Skin epidermis (tissue), 12 donors: Measurements from ENCODE around the gene BEST1.
"Not testable (repeated sequence)": the region's sequence is repeated elsewhere in the genome, so short reads cannot be mapped to it uniquely, and the experiment has no call there.

Source experiments
- H3K27ac ChIP-seq, 21 experiments: fragments of 200-600 bp; sonication (generic) in 11 of 21; one replicate each; pipeline ENCODE4 v1.5.0; 2020; ENCODE audit warnings: mild to moderate bottlenecking in 3 of 21, inconsistent platforms in 2 of 21, moderate library complexity in 2 of 21
- H3K4me3 ChIP-seq, 7 experiments: fragments of 200-600 bp; sonication (generic) in 2 of 7; one replicate each; pipeline ENCODE4 v1.5.0; 2020; ENCODE audit warnings: inconsistent platforms in 2 of 7, mild to moderate bottlenecking in 2 of 7, moderate library complexity in 1 of 7

Gene BEST1

DNA sequence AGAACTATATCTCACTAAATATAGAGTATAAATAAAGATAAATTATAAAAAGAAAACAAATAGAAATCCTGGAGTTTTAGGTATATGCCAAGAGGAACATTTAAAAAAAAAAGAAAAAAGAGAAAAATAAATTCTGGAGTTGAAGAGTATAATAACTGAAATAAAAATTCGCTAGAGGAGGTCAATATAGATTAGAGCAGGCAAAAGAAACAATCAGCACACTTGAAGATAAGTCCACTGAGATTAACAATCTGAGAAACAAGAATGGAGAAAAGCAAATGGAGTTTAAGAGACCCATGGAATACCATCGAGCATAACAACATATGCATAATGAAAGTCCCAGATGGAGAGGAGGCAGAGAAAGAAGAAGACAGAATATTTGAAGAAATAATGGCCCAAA is 14.3 kb upstream of the BEST1 start:
- Histone ChIP-seq H3K4me3 (no peak overlapping the region), H3K27ac (no peak overlapping the region)

DNA sequence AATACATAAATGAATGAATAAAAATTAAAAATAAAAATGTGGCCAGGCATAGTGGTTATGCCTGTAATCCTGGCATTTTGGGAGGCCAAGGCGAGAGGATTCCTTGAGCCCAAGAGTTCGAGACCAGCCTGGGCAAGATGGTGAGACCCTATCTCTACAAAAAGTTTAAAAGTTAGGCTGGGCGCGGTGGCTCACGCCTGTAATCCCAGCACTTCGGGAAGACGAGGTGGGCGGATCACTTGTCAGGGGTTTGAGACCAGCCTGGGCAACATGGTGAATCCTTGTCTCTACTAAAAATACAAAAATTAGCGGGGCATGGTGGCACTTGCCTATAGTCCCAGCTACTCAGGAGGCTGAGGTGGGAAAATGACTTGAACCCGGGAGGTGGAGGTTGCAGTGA is 9.7 kb upstream of the BEST1 start:
- H3K4me3 ChIP-seq: no peak overlapping the region
- no peak overlapping the region for H3K27ac ChIP-seq

DNA sequence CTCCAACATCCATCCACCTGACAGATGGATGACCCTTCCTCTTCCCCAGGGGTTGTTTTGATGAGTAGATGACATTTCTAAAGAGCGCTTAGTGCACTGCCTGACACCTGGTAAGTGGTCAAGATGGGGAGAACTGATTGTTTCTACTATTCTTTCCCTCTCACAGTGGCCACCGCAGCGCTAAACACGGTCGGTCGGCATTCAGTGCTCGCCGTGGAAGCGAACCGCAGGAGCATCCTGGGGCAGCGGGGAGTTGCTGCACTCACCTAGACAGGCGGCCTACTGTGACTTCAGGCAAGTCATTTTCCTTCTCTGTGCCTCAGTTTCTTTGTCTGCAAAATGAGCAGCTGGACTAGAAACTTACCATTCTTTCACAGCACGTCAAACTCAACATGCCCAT is 5.0 kb upstream of the BEST1 start:
- no peak overlapping the region for H3K27ac ChIP-seq
- H3K4me3 ChIP-seq: no peak overlapping the region

DNA sequence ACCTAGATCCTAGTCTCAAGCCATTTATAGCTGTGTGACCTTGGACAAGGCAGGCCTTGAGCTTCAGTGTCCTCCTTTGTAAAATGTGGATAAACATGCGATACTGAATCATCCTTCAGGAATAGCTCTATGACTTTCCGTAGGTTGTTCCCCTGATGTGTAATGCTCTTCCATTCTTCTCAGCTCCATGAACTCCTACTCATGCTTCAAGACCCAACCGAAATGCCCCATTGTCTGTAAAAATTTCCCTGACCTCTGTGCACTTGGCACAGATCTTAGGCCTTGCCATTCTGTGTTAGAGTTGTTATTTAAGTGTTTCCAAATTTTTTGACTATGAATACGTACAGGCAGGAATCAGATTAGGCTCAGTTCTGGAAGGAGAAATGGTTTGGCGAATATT is 3.3 kb upstream of the BEST1 start:
- H3K27ac ChIP-seq: no peak overlapping the region
- H3K4me3 ChIP-seq: no peak overlapping the region

DNA sequence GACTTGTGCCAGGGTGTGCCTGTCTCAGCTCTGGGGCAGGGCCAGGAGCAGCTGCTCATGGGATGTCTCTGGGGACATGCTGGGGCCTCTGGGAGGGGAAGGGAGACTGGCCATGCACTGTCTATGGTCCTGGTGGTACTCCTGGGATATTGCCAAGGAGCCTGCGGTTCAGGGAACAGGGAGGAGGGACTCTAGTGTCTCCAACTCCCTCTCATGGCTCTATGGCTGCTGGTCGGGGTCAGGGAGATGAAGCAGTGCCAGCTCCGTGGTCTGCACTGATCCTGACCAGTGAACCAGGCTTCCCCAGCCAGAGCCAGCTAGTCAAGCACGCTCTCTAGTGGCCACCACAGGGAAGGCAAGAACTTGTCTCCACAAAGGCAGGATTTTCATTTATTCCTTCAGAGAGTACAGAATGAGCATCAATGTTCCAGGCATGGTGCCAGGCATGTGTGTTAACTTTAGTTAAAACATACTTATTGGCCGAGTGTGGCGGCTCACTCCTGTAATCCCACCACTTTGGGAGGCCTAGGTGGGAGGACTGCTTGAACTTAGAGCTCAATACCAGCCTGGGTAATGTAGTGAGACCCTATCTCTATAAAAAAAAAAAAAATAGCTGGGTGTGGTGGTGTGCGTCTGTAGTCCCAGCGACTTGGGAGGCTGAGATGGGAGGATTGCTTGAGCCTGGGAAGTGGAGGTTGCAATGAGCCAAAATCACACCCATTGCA is 2.5 kb upstream of the BEST1 start:
- Histone ChIP-seq H3K4me3 (no peak overlapping the region), H3K27ac (no peak overlapping the region)

DNA sequence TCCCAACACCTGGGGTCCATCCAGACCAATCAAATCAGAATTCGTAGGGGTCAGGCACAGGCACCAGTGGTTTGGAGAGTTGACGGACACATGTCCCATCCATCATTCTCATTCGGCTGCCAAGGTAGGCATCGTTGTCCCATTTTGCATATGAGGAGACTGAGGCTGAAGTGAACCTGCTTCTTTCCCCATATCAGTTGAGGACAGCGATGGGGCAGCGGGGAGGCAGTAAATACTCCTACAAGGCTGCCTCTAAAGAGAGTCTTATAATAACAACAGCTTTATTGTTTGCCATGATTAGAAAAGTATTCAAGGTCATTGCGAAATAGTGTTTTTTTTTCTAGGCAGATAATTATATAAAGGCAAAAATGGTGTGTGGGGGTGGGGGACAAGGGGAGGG is 1.6 kb upstream of the BEST1 start:
- Histone ChIP-seq H3K4me3 (no peak overlapping the region), H3K27ac (no peak overlapping the region)

DNA sequence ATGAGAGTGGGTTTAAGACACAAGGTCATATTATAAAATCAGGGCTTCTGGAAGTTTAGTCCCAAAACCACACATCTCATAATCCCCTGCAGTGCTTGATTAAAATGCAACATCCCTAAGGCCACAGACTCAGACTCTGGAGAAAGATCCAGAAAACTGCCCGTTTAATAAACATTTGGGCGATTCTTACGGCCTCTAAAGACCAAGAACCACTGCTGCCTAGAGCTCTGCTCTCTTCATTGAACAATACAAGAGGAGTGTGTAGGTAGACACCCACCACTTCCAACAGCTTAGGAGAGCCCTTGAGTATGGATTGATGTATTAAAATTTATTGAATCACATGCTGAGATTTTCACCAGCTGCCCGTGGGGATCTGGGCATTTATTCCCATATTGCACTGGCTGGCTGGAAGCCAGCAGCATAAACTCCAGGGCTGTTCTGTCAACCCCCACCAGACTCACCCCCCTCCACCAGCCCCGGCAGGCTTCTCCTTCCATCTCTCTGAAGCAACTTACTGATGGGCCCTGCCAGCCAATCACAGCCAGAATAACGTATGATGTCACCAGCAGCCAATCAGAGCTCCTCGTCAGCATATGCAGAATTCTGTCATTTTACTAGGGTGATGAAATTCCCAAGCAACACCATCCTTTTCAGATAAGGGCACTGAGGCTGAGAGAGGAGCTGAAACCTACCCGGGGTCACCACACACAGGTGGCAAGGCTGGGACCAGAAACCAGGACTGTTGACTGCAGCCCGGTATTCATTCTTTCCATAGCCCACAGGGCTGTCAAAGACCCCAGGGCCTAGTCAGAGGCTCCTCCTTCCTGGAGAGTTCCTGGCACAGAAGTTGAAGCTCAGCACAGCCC is 749 bp upstream of the BEST1 start:
- Histone ChIP-seq H3K27ac (peak overlapping the region in 2 of 21 experiments; percentile 21 to 65), H3K4me3 (no peak overlapping the region)

DNA sequence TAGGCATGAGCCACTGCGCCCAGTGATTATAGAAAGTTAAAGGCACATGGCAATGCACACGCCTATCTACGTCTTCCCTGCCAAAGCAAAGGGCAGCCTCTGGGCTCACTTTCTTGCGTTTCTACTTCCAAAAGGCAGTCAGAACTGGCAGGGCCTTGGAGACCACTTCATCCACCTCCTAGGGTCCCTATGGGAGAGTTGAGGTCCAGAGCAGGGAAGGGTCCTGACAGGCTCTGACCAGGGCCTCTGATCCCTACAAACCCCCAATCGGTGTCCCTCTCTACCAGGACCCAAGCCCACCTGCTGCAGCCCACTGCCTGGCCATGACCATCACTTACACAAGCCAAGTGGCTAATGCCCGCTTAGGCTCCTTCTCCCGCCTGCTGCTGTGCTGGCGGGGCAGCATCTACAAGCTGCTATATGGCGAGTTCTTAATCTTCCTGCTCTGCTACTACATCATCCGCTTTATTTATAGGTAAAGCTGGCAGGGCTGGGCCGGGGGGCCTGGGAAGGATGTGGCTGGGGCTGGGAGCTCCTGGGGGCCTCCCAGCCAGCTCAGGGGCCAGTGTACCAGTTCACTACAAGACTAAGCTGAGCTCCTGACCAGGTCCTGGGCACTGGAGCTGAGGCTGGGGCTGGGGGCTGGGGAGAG is 1.5 kb downstream of the BEST1 start:
- no peak overlapping the region for H3K27ac ChIP-seq
- no peak overlapping the region for H3K4me3 ChIP-seq

DNA sequence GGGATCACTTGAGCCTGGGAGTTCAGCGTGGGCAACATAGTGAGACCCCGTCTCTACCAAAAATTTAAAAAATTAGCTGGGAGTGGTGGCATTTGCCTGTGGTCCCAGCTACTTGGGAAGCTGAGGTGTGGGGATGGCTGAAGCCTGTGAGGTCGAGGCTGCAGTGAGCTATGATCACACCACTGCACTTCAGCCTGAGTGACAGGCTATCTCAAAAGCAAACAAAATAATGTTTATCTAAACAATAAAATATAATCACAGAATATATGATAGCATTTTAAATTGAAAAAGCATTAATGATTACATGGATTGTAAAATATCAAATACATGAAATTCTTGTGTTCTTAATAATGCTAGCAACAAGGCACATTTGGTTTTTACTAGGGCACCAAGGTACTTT is 2.7 kb downstream of the BEST1 start:
- H3K27ac ChIP-seq: no peak overlapping the region
- H3K4me3 ChIP-seq: no peak overlapping the region

DNA sequence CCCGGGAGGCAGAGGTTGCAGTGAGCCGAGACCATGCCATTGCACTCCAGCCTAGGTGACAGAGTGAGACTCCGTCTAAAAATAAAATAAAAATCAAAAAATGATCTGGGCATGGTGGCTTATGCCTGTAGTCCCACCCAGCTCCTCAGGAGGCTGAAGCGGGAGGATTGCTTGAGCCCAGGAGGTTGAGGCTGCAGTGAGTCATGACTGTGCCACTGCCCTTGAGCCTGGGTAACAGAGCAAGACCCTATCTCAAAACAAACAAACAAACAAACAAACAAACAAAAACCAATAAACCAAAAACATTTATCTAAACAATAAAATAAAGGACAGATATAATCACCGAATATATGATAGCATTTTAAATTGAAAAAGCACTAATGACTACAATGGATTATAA is 3.5 kb downstream of the BEST1 start:
- not testable (repeated sequence) for H3K4me3 ChIP-seq, H3K27ac ChIP-seq

DNA sequence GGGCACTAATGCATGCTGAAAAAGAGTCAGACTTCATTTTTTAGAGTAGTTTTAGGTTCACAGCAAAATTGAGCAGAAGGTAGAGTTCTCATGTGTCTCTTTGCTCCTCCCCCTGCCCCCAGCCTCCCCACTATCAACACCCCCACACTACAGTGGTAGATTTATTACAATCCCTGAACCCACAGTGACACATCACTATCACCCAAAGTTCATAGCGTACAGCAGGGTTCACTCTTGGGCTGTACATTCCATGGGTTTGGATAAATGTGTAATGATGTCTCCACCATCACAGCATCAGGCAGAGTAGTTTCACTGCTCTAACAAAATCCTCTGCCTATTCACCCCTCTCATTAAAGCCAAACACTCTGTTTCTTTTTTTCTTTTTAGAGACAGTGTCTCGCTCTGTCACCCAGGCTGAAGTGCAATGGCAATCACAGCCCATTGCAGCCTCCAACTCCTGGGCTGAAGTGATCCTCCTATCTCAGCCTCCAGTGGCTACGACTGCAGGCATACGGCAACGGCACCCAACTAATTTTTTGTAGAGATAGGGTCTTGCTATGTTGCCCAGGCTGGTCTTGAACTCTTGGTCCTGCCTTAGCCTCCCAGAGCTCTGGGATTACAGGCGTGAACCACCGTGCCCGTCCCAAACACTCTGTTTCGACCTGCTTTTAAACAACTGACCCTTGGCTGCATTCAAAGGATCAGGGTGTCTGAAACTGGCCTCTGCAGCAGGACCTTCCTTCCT is 4.1 kb downstream of the BEST1 start:
- peak overlapping the region in 19 of 21 experiments; percentile 61 to 89 (median 82) for H3K27ac ChIP-seq
- H3K4me3 ChIP-seq: no peak overlapping the region

DNA sequence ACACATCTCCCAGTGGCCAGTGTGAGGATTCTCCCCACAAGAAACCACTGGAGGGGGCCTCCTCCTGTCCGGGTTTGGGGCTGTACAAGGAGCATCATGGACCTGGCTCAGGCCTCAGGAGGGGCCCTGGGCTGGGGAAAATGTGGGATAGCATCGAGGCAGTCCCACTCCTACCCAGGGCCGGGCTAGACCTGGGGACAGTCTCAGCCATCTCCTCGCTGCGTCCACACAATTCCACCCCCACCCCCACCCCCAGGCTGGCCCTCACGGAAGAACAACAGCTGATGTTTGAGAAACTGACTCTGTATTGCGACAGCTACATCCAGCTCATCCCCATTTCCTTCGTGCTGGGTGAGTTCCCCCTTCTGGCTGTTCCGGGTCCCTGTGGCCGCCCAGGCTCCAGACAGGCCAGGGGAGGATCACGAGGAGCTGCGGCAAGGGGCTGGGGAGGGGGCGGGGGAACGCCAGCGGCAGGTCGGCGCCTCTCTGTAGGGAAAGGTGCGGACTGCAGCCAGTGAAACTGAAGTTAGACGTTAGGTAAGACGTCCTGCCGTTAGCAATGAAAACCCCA is 4.8 kb downstream of the BEST1 start:
- Histone ChIP-seq H3K27ac (peak overlapping the region; percentile 42 to 89 (median 81)), H3K4me3 (peak overlapping the region; percentile 8 to 42 (median 27))

DNA sequence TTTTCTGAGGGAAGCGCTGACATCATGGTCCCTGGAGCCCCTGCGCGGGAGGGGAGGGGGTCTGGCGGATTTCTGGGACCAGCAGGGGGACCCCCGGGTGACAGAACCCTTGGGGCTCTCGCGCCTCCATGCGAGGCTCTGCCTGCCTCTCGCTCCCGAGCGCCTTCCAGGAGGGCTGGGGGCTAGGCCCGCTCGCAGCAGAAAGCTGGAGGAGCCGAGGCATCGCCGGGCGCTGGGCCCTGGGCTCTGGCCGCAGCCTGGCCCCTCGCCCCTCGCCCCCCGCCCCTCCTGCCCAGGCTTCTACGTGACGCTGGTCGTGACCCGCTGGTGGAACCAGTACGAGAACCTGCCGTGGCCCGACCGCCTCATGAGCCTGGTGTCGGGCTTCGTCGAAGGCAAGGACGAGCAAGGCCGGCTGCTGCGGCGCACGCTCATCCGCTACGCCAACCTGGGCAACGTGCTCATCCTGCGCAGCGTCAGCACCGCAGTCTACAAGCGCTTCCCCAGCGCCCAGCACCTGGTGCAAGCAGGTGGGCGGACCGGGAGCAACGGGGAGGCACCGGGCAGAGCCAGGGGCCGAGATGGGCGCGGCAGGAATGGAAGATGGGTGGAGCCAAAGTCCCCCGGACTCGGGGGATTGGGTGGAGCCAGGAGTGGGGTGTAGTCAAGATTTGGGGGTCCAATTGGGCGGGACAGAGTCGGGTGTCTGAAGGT is 5.4 kb downstream of the BEST1 start:
- Histone ChIP-seq H3K4me3 (peak overlapping the region; percentile 8 to 42 (median 27)), H3K27ac (peak overlapping the region; percentile 42 to 89 (median 81))

DNA sequence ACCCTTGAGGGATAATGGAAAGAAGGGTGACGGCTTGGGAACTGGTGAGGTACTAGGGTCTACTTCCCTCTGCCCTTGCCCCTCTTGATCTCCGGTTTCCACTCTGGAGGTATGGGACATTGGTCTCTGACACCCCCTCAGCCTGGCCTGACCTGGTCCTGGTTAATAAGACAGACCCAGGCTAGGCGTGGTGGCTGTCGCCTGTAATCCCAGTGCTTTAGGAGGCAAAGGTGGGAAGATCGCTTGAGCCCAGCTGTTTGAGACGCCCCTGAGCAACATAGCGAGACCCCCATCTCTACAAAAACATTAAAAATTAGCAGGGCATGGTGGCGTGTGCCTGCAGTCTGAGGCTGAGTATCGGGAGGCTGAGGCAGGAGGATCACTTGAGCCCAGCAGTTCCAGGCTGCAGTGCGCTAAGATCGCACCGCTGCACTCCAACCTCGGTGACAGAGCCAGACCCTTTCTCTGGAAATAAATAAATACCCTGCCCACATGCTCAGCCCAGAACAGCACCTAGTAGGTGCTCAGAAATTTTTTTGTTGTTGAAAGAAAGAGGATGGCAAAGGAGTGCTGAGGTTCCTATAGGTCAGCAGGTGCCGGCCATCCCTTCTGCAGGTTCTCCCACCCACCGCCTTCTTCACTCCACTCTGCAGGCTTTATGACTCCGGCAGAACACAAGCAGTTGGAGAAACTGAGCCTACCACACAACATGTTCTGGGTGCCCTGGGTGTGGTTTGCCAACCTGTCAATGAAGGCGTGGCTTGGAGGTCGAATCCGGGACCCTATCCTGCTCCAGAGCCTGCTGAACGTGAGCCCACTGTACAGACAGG is 6.3 kb downstream of the BEST1 start:
- Histone ChIP-seq H3K27ac (peak overlapping the region in 10 of 21 experiments; percentile 67 to 89 (median 84)), H3K4me3 (peak overlapping the region in 3 of 7 experiments; percentile 28 to 42 (median 29))

DNA sequence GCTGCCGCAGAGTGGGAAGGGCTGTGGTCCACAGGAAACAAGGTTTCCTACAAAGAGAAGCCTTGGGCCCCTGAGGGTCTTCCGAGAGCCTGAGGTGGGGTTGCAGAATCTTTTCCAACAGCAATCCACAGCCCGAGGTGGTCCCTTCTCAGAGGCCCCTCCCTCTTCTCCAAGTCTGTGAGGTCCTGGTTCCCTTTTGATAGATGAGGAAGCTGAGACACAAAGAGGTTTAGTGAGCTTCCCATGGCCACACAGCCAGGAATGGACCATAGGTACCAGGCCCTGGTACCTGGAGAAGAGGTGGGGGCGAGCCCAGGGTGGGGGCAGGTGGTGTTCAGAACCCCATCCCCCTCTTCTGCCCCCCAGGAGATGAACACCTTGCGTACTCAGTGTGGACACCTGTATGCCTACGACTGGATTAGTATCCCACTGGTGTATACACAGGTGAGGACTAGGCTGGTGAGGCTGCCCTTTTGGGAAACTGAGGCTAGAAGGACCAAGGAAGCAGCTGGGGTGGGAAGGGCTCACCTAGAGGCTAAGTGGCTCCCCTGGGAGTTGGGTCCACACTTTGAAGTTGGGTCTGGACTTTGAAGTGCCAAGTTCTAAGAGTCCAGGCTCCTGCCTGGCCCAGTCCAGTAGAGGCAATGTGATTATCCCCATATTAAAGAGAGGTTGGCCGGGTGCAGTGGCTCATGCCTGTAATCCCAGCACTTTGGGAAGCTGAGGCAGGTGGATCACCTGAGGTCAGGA is 7.0 kb downstream of the BEST1 start:
- Histone ChIP-seq H3K4me3 (no peak overlapping the region), H3K27ac (no peak overlapping the region)

DNA sequence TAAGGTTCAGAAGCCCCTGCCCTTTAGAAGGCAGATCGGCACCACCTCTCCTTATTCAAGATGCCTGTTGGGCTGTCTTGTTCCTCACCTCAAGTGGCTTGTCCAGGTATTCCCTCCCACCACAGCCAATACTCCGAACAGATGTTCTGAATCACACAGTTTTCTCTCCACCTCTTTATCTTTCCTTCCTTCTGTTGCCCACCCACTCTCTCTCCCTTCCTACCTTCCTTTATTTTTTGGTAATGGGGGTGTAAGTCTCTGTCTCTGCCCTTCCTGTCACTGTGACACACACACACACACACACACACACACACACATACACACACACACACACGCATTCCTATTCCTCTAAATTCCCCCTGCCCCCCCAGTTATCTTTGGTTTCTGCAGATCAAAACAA is 8.4 kb downstream of the BEST1 start:
- no peak overlapping the region for H3K4me3 ChIP-seq
- H3K27ac ChIP-seq: no peak overlapping the region

DNA sequence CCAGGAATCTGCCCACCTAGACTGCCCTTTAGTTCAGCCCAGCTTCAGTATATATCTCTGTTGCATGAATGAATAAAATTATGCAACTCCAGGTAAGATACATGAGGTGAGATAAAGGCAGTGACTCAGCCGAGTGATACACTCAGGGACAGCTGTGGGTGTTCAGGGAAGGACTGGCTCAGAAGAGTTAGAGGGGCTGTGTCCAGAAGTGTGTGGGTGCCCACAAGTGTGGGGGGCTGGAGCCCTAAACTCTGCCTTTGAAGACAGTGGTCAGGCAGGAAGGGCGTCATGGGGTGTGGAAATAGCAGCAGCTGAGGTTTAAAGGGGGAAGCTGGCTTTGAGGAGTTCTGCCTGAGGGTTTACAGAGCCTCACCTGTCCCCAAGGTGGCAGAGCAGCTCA is 9.0 kb downstream of the BEST1 start:
- Histone ChIP-seq H3K4me3 (no peak overlapping the region), H3K27ac (peak overlapping the region in 1 of 21 experiments; percentile 22)
